NCI-H2107 (cell line): ENCODE measurements around the gene SAPCD2.

ENCODE experiments used
- DNase-seq: peaks from one replicate; lab custom pipeline; 2025; lab: John Stamatoyannopoulos, UW

SAPCD2 gene

GRCh38 chr9:137082222-137082924 lies 12.0 kb upstream of the SAPCD2 start:
- DNase-seq, result no peak

- no peak for DNase-seq
Measured at GRCh38 chr9:137080260-137081122, 10.1 kb upstream of the SAPCD2 start.

- DNase-seq, result no peak
Measured at GRCh38 chr9:137079401-137079787, 9.0 kb upstream of the SAPCD2 start.

GRCh38 chr9:137078701-137079400 lies 8.5 kb upstream of the SAPCD2 start:
- DNase-seq, result no peak

- no peak for DNase-seq
Measured at GRCh38 chr9:137077758-137078693, 7.7 kb upstream of the SAPCD2 start.

GRCh38 chr9:137077010-137077747 lies 6.8 kb upstream of the SAPCD2 start, which contains the start of gene UAP1L1:
Gene UAP1L1 (plus strand): TSS chr9:137077517. CDS start chr9:137077533, 16 bp downstream.
- DNase-seq, result no peak

GRCh38 chr9:137076636-137077009 lies 6.3 kb upstream of the SAPCD2 start:
- no peak for DNase-seq

DNA sequence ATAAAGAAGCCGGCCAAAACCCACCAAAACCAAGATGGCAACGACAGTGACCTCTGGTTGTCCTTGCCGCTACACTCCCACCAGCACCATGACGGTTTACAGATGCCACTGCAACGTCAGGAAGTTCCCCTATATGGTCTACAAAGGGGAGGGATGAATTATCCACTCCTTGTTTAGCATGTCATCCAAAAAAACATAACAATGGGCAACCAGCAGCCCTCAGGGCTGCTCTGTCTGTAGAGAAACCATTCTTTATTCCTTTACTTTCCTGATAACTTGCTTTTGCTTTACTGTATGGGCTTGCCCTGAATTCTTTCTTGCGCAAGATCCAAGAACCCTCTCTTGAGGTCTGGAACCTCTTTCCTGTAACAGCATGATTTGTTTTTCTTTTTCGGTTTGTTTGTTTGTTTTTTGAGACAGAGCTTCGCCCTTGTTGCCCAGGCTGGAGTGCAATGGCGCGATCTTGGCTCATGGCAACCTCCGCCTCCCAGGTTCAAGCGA lies 5.0 kb upstream of the SAPCD2 start:
- no peak for DNase-seq

DNA sequence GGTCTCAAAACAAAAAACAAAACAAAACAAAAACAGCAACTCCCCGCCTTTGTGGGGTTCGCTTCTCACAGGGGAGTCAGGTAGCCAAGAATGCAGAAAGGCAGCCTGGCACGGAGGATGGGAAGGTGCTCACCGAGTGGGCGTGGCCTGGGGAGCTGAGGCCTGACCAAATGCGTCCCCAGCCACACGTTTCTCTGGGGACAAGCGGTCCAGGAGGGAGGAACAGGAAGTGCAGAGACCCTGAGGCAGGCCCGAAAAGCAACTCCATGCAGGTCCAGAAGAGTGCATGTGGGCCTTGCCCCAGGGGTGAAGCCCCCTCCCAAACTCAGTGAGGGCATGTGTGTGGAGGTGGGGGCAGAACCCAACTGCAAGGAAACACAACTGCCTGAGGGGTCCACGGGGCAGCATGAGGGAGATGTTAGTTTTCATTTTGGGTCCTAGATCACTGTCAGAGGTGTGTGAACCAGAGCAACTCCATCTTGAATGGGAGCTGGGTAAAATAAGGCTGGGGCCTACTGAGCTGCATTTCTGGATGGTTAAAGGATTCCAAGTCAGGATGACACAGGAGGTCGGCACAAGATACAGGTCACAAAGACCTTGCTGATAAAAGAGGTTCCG lies 4.4 kb upstream of the SAPCD2 start:
- DNase-seq, result no peak

DNA sequence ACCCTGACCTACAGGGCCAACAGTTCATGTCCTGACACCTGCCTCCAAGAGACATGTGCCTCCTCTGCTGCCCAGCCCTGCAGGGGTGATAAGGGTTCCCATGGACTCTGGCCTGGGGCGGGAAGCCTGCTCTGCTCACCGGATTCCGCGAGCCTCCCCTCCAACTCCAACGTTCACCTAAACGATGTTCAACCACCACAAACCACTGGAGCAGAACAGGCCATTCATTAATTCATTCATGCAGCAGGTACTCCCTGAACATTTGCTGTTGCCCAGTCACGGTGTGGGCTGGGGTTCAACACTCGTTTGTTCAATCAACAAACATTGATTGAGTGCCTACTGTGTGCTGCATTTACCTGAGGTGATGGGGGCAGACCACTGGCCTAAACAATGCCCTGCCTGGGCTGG lies 3.6 kb upstream of the SAPCD2 start:
- no peak for DNase-seq

DNA sequence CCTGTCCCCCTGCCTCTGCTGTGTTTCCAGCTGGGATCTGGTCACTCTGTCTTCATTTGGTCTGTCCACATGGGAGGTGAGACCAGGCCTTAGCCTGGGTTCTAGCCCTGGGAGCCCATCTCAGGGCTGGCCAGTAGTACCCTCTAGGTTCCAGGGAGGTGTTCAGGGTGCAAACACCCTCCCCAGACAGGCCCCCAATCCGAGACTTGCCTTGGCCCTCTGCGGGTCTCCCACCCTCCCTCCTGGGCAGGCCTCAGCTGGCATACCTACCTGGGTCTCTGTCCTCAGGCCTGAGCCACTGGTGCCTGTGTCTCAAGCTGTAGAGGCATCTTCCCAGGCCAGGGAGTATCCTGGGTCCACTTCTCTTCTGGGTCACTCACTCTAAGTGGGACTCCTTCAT lies 925 bp upstream of the SAPCD2 start:
- no peak for DNase-seq

- peak; percentile 70 for DNase-seq
Measured at GRCh38 chr9:137070906-137071275, 534 bp upstream of the SAPCD2 start.

DNA sequence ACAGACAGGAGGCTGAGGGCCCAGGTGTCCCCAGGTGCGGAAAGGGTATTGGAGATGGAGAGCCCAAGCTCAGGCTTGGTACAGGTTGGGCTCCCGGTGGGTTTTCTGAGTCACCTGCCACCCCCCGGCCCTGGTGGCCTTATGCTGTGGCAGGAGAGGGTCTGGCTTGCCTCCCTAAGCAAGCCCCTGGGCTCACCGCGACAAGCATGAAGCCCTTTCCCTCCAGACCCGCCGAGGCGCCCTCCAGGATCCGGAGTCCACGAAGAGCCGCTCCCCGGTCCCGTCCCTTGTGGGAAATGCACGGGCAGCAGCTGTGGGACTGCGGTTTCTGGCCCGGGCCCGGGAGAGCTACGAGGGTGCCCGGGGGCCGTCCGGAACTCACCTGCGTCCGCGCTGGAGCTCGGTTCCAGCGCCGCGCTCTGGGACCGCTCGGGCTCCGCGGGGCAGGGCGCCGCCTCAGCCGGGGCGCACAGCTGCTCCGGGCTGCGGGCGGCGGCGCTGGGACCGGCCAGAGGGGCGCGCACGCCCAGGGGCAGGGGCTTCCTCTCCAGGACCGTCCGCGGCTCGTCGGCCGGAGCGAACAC lies 757 bp downstream of the SAPCD2 start:
- no peak for DNase-seq

GRCh38 chr9:137068539-137069507 lies 1.5 kb downstream of the SAPCD2 start:
- no peak for DNase-seq

DNA sequence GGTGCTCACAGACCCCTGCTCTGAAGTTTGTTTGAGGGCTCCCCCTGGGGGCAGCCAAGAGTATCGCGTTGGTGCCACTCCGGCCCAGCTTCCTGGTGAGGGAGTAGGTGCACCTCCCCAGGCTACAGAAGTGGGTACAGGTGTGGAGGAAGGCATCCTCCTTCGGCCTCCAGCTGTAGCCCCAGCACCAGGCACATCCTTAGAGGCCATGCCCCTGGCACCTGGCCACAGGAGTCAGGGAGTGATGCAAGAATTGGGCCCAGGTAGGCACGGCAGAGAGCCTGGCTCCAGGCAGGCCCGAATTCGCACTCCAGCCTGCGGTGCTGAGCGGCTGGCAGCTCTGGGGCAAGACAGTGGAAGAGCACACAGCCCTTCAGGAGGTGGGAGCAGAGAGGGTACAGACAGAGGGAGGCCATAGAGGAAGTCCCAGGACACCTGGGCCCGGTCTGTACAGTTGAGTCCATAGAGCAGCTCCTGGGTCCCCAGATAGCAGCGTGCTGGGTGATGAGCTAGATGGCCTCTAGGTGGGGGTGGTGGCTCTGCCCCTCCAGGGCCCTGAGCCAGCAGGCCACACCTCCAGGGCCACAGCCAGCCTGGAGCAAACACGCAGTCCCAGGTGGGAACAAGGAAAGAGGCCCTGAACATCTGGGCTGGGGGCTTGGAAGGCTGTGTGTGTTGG lies 2.4 kb downstream of the SAPCD2 start:
- DNase-seq, result peak; percentile 85

DNA sequence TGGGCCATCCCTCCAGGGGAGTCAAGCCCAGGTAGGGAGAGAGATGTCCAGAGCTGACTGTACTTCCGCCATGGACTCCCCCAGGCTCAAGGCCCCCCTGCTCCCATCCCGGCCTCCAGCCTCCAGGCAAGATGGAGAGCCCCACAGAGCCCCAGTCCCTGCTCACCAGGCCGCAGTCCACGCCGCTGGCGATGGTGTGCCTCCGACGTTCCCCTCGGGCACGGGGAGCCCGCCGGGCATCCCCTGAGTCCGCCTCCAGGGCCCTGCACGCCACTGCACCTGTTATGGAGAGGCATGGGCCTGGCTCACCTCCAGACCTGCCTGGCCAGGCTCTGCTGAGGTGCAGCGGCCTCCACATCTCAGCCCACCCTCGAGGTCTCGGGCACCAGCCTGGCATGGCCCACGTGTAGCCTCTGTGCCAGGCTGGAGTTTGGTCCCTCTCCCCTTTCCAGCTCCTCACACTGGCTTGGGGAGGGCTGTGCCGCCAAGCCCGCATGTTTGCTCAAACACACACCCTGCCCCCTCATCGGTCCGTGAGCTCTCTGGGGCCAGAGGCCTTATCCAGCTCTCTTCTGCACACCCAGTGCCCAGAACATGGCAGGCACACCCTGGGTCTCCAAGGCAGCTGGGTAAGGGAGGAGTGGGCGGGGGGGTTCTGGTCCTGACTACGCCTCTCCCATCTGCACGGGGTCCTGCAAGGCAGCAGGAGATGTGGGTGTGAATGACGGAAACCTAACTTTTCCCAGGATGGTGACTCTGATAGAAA lies 4.1 kb downstream of the SAPCD2 start:
- DNase-seq, result no peak

- no peak for DNase-seq
Measured at GRCh38 chr9:137065336-137065967, 4.9 kb downstream of the SAPCD2 start.
